ENCODE results near the gene SVIL.

SVIL gene

GRCh38 chr10:29609696-29610095 lies 25.1 kb downstream of the SVIL start:
- no peaks in the 10 kb centered on the region for H4K20me1 ChIP-seq (ENCODE audit: insufficient read depth, low read length, poor library complexity, severe bottlenecking)
- H3K9me3 ChIP-seq (ENCODE audit: insufficient read depth, low read depth, low read length), result 0 out of 2 replicates have a peak, but pooled peaks cover 7% of the 10 kb centered on the region
- H3K36me3 ChIP-seq (ENCODE audit: insufficient read depth, low read length), result 0 out of 2 replicates have a peak, but pooled peaks cover 7% of the 10 kb centered on the region
- H3K9ac ChIP-seq (ENCODE audit: low read depth, low read length, poor library complexity, severe bottlenecking), result no peak overlapping the region
- H2AFZ ChIP-seq (ENCODE audit: low read length), result no peak overlapping the region
- no peak overlapping the region for H3K4me2 ChIP-seq (ENCODE audit: low read depth, low read length, poor library complexity, severe bottlenecking)
- H3K4me3 ChIP-seq (ENCODE audit: low read length, poor library complexity, severe bottlenecking), result no peak overlapping the region
- H3K79me2 ChIP-seq (ENCODE audit: insufficient read depth, low read length), result no peaks in the 10 kb centered on the region
- no peaks in the 10 kb centered on the region for H3K9me2 ChIP-seq (replicated peaks; ENCODE audit: low read depth, low read length)
- no peaks in the 10 kb centered on the region for H3K27me3 ChIP-seq (ENCODE audit: insufficient read depth, low read length, poor library complexity, severe bottlenecking)
- H3F3A ChIP-seq (ENCODE audit: low read depth), result no peaks in the 10 kb centered on the region
- TF ChIP-seq CTCF (conservative IDR thresholded peaks at IDR 0.05; ENCODE audit: low read length) (no peak), EZH2phosphoT487 (IDR thresholded peaks at IDR 0.05; ENCODE audit: borderline replicate concordance) (no peak)
- no peaks in the 10 kb centered on the region for H3K4me1 ChIP-seq (ENCODE audit: insufficient read depth, low read length, poor library complexity, severe bottlenecking)

GRCh38 chr10:29608476-29609301 lies 26.1 kb downstream of the SVIL start:
- Histone ChIP-seq H3K9me3 (ENCODE audit: insufficient read depth, low read depth, low read length) (0 out of 2 replicates have a peak, but pooled peaks cover 7% of the 10 kb centered on the region), H3K4me2 (ENCODE audit: low read depth, low read length, poor library complexity, severe bottlenecking) (no peak overlapping the region), H3K79me2 (ENCODE audit: insufficient read depth, low read length) (no peaks in the 10 kb centered on the region), H3K27me3 (ENCODE audit: insufficient read depth, low read length, poor library complexity, severe bottlenecking) (no peaks in the 10 kb centered on the region), H3F3A (ENCODE audit: low read depth) (no peaks in the 10 kb centered on the region), H3K9me2 (replicated peaks; ENCODE audit: low read depth, low read length) (no peaks in the 10 kb centered on the region), H3K36me3 (ENCODE audit: insufficient read depth, low read length) (0 out of 2 replicates have a peak, but pooled peaks cover 7% of the 10 kb centered on the region), H3K4me3 (ENCODE audit: low read length, poor library complexity, severe bottlenecking) (no peak overlapping the region), H2AFZ (ENCODE audit: low read length) (no peak overlapping the region), H3K4me1 (ENCODE audit: insufficient read depth, low read length, poor library complexity, severe bottlenecking) (no peaks in the 10 kb centered on the region), H4K20me1 (ENCODE audit: insufficient read depth, low read length, poor library complexity, severe bottlenecking) (no peaks in the 10 kb centered on the region), H3K9ac (ENCODE audit: low read depth, low read length, poor library complexity, severe bottlenecking) (no peak overlapping the region)
- TF ChIP-seq EZH2phosphoT487 (IDR thresholded peaks at IDR 0.05; ENCODE audit: borderline replicate concordance) (no peak), CTCF (conservative IDR thresholded peaks at IDR 0.05; ENCODE audit: low read length) (no peak)

GRCh38 chr10:29608062-29608461 lies 26.7 kb downstream of the SVIL start:
- Histone ChIP-seq H3K4me1 (ENCODE audit: insufficient read depth, low read length, poor library complexity, severe bottlenecking) (no peaks in the 10 kb centered on the region), H3K9me3 (ENCODE audit: insufficient read depth, low read depth, low read length) (0 out of 2 replicates have a peak, but pooled peaks cover 7% of the 10 kb centered on the region), H3K27me3 (ENCODE audit: insufficient read depth, low read length, poor library complexity, severe bottlenecking) (no peaks in the 10 kb centered on the region), H3K9ac (ENCODE audit: low read depth, low read length, poor library complexity, severe bottlenecking) (no peak overlapping the region), H3K9me2 (replicated peaks; ENCODE audit: low read depth, low read length) (no peaks in the 10 kb centered on the region), H4K20me1 (ENCODE audit: insufficient read depth, low read length, poor library complexity, severe bottlenecking) (no peaks in the 10 kb centered on the region), H3K4me2 (ENCODE audit: low read depth, low read length, poor library complexity, severe bottlenecking) (no peak overlapping the region), H3F3A (ENCODE audit: low read depth) (no peaks in the 10 kb centered on the region), H2AFZ (ENCODE audit: low read length) (no peak overlapping the region), H3K36me3 (ENCODE audit: insufficient read depth, low read length) (0 out of 2 replicates have a peak, but pooled peaks cover 7% of the 10 kb centered on the region), H3K79me2 (ENCODE audit: insufficient read depth, low read length) (no peaks in the 10 kb centered on the region), H3K4me3 (ENCODE audit: low read length, poor library complexity, severe bottlenecking) (no peak overlapping the region)
- TF ChIP-seq CTCF (conservative IDR thresholded peaks at IDR 0.05; ENCODE audit: low read length) (no peak), EZH2phosphoT487 (IDR thresholded peaks at IDR 0.05; ENCODE audit: borderline replicate concordance) (no peak)
